Trophoblast cell (in vitro differentiated cells and primary cell): ENCODE measurements around the gene PDE6B.

Source experiments
- DNase-seq, 2 donors: peaks; one replicate each; pipeline ENCODE4 v3.0.0-alpha.2; 2016
- H2AFZ ChIP-seq: 2 replicates; pipeline ENCODE4 v1.6.1; 2013; ENCODE audit warnings: low read length, moderate library complexity, mild to moderate bottlenecking; ENCODE audit not compliant: insufficient read depth, poor library complexity
- H2AK5ac ChIP-seq: 2 replicates; pipeline ENCODE4 v1.6.1; 2013; ENCODE audit warnings: mild to moderate bottlenecking, low read length
- H2BK120ac ChIP-seq: 2 replicates; pipeline ENCODE4 v1.6.1; 2013; ENCODE audit warnings: low read length, mild to moderate bottlenecking, moderate library complexity; ENCODE audit not compliant: insufficient read depth, poor library complexity
- H2BK12ac ChIP-seq: 2 replicates; pipeline ENCODE4 v1.6.1; 2013; ENCODE audit warnings: mild to moderate bottlenecking, low read length, moderate library complexity
- H2BK5ac ChIP-seq: 2 replicates; pipeline ENCODE4 v1.6.1; 2013; ENCODE audit warnings: low read length, low read depth, moderate library complexity, mild to moderate bottlenecking; ENCODE audit not compliant: poor library complexity
- H3K14ac ChIP-seq: 2 replicates; pipeline ENCODE4 v1.6.1; 2013; ENCODE audit warnings: mild to moderate bottlenecking, low read length
- H3K18ac ChIP-seq: 2 replicates; pipeline ENCODE4 v1.6.1; 2013; ENCODE audit warnings: mild to moderate bottlenecking, low read length
- H3K23ac ChIP-seq: 2 replicates; pipeline ENCODE4 v1.6.1; 2013; ENCODE audit warnings: low read length
- H3K27ac ChIP-seq: 2 replicates; pipeline ENCODE4 v1.5.1; 2013; ENCODE audit warnings: low read depth, mild to moderate bottlenecking, inconsistent platforms, low read length, moderate library complexity
- H3K27me3 ChIP-seq: 2 replicates; pipeline ENCODE4 v1.6.1; 2013; ENCODE audit warnings: inconsistent platforms, mild to moderate bottlenecking, low read length, moderate library complexity; ENCODE audit not compliant: insufficient read depth
- H3K36me3 ChIP-seq, 2 experiments: 1 replicate in 1 of 2; 2 replicates in 1 of 2; pipeline ENCODE4 v1.6.1; 2013; ENCODE audit warnings: low read length in 2 of 2, mild to moderate bottlenecking in 2 of 2, moderate library complexity in 1 of 2; ENCODE audit not compliant: insufficient read depth in 2 of 2, control insufficient read depth in 1 of 2
- H3K4ac ChIP-seq: 2 replicates; pipeline ENCODE4 v1.6.1; 2013; ENCODE audit warnings: low read depth, mild to moderate bottlenecking, low read length, moderate library complexity
- H3K4me1 ChIP-seq, 2 experiments: 1 replicate in 1 of 2; 2 replicates in 1 of 2; pipeline ENCODE4 v1.6.1; 2013; ENCODE audit warnings: low read length in 2 of 2, mild to moderate bottlenecking in 2 of 2, moderate library complexity in 1 of 2; ENCODE audit not compliant: insufficient read depth in 2 of 2, control insufficient read depth in 1 of 2
- H3K4me2 ChIP-seq: 2 replicates; pipeline ENCODE4 v1.6.1; 2013; ENCODE audit warnings: inconsistent platforms, mild to moderate bottlenecking, low read length, moderate library complexity
- H3K4me3 ChIP-seq: 2 replicates; pipeline ENCODE4 v1.5.1; 2013; ENCODE audit warnings: mild to moderate bottlenecking, low read depth, low read length, inconsistent platforms
- H3K79me1 ChIP-seq: one replicate; pipeline ENCODE4 v1.6.1; 2013; ENCODE audit warnings: low read length
- H3K79me2 ChIP-seq: 2 replicates; pipeline ENCODE4 v1.6.1; 2013; ENCODE audit warnings: low read length, mild to moderate bottlenecking; ENCODE audit not compliant: control insufficient read depth, insufficient read depth, poor library complexity
- H3K9ac ChIP-seq: 2 replicates; pipeline ENCODE4 v1.6.1; 2013; ENCODE audit warnings: mild to moderate bottlenecking, low read length
- H3K9me3 ChIP-seq: 2 replicates; pipeline ENCODE4 v1.6.1; 2013; ENCODE audit warnings: low read depth, mild to moderate bottlenecking, control low read depth, inconsistent platforms, low read length; ENCODE audit not compliant: insufficient read depth
- H4K12ac ChIP-seq: 2 replicates; pipeline ENCODE4 v1.6.1; 2013; ENCODE audit warnings: low read depth, mild to moderate bottlenecking, low read length, moderate library complexity
- H4K8ac ChIP-seq: 2 replicates; pipeline ENCODE4 v1.6.1; 2013; ENCODE audit warnings: low read depth, mild to moderate bottlenecking, low read length, moderate library complexity
- H4K91ac ChIP-seq: one replicate; pipeline ENCODE4 v1.6.1; 2013; ENCODE audit warnings: low read depth, mild to moderate bottlenecking, low read length, moderate library complexity
- WGBS: extraction: QIAGEN DNeasy Blood & Tissue Kit; methylation state at CpG from one replicate; pipeline ENCODE4 v1.1.7; 2013; ENCODE audit warnings: missing lambda C conversion rate; ENCODE audit not compliant: insufficient read length, insufficient coverage; ENCODE audit errors: extremely low coverage; 5-methylcytosine and 5-hydroxymethylcytosine counted together

PDE6B gene

DNA sequence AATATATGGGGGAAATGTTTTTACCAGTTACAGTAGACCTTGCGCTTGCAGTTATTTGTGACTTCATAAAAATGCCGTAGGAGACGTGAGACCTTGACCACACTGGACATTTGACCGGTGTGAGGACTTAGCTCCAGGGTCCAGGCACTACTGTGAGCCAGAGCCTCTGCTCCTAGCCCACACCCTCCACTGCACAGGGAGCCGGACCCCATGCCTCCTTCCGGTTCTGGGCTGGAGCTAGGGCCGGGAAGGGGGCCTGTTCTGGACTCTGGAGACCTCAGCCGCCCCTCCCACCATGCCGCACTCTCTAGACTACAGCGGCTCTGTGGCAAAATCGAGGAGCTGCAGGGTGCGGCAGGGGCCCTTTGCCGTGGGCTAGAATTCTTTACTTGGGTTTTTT, 85.5 kb downstream of the PDE6B start:
- H3K79me2 ChIP-seq = peaks cover 52% of the 10 kb centered on the region
- no peak overlapping the region for H3K23ac ChIP-seq
- peaks cover 28 to 32% of the 10 kb centered on the region in 2 experiments for H3K36me3 ChIP-seq
- no peak overlapping the region for H4K8ac ChIP-seq
- H3K18ac ChIP-seq = no peak overlapping the region
- WGBS = no CpG with 5 or more reads among the region's 13 CpGs
- DNase-seq = no peak
- H3K4me3 ChIP-seq = no peak overlapping the region
- peak overlapping the region; percentile 71 for H3K4ac ChIP-seq
- H3K4me2 ChIP-seq = no peak overlapping the region
- H4K12ac ChIP-seq = no peak overlapping the region
- H3K79me1 ChIP-seq = peaks cover 7% of the 10 kb centered on the region
- H3K9ac ChIP-seq = no peak overlapping the region
- H4K91ac ChIP-seq = no peak overlapping the region
- no peak overlapping the region for H3K27ac ChIP-seq
- H2AFZ ChIP-seq = no peak overlapping the region
- H2AK5ac ChIP-seq = no peak overlapping the region
- no peaks in the 10 kb centered on the region for H3K27me3 ChIP-seq
- H2BK5ac ChIP-seq = no peak overlapping the region
- no peak overlapping the region for H3K14ac ChIP-seq
- H3K9me3 ChIP-seq = peaks cover 2% of the 10 kb centered on the region
- H3K4me1 ChIP-seq = peaks cover 19 to 21% of the 10 kb centered on the region in 2 experiments
- H2BK12ac ChIP-seq = no peak overlapping the region
- H2BK120ac ChIP-seq = no peak overlapping the region

DNA sequence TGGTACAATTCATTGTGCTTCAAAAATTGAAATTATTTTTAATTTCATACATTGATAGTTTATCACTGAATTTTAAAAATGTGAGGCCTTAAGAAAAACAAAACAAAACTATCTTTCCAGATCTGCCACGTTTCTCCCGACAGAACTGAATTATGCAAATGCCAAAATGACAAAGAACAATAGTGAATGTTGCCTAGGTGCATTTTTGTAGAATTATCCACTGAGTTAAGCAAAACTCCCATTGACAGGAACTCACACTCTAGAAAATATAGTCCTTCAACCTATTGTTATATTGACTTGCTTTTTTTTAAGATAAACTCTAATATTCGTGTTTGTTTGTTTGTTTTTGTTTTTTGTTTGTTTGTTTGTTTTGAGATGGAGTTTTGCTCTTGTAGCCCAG, 86.7 kb downstream of the PDE6B start:
- H3K9ac ChIP-seq = no peak overlapping the region
- H4K8ac ChIP-seq = no peak overlapping the region
- no peak overlapping the region for H3K14ac ChIP-seq
- H3K27ac ChIP-seq = no peak overlapping the region
- H2BK120ac ChIP-seq = no peak overlapping the region
- no peak overlapping the region for H3K4ac ChIP-seq
- H2BK12ac ChIP-seq = no peak overlapping the region
- no peak overlapping the region for H3K4me3 ChIP-seq
- no peak overlapping the region for H2AK5ac ChIP-seq
- H3K27me3 ChIP-seq = no peaks in the 10 kb centered on the region
- H3K36me3 ChIP-seq = peaks cover 28 to 32% of the 10 kb centered on the region in 2 experiments
- no peak overlapping the region for H3K23ac ChIP-seq
- no peak overlapping the region for H3K4me2 ChIP-seq
- no peak overlapping the region for H2AFZ ChIP-seq
- H3K18ac ChIP-seq = no peak overlapping the region
- H3K79me2 ChIP-seq = peaks cover 43% of the 10 kb centered on the region
- DNase-seq = peak in 1 of 2 donors; percentile 58
- peaks cover 2% of the 10 kb centered on the region for H3K9me3 ChIP-seq
- no peak overlapping the region for H4K12ac ChIP-seq
- WGBS = no CpG with 5 or more reads among the region's 3 CpGs
- no peak overlapping the region for H4K91ac ChIP-seq
- H3K4me1 ChIP-seq = peaks cover 14 to 16% of the 10 kb centered on the region in 2 experiments
- no peaks in the 10 kb centered on the region for H3K79me1 ChIP-seq
- H2BK5ac ChIP-seq = no peak overlapping the region

DNA sequence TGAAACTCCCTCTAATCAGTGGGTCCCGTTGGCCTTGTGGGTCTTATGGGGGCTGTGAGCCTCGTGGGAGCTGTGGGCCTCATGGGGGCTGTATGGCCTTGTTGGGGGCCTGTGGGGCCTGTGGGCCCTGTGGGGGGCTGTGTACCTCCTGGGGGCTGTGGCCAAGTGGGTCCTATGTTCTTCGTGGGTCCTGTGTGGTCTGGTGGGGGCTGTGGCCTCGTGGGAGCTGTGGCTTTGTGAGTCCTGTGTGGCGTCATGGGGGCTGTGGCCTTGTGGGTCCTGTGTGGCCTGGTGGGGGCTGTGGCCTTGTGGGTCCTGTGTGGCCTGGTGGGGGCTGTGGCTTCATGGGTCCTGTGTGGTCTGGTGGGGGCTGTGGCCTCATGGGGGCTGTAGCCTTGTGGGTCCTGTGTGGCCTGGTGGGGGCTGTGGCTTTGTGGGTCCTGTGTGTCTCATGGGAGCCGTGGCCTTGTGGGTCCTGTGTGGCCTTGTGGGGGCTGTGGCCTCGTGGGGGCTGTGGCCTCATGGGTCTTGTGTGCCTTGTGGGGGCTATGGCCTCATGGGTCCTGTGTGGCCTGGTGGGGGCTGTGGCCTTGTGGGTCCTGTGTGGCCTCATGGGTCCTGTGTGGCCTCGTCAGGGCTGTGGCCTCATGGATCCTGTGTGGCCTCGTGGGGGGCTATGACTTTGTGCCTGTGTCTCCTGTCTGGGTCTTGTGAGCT, 87.7 kb downstream of the PDE6B start:
- no peaks in the 10 kb centered on the region for H3K27me3 ChIP-seq
- no peak overlapping the region for H4K8ac ChIP-seq
- H3K4ac ChIP-seq = peak overlapping the region; percentile 92
- no CpG with 5 or more reads among the region's 9 CpGs for WGBS
- no peak overlapping the region for H4K12ac ChIP-seq
- peaks cover 9 to 10% of the 10 kb centered on the region in 2 experiments for H3K4me1 ChIP-seq
- no peak overlapping the region for H4K91ac ChIP-seq
- H3K18ac ChIP-seq = no peak overlapping the region
- no peak overlapping the region for H2BK5ac ChIP-seq
- H3K79me1 ChIP-seq = no peaks in the 10 kb centered on the region
- H3K9me3 ChIP-seq = peaks cover 2% of the 10 kb centered on the region
- H2AK5ac ChIP-seq = no peak overlapping the region
- peaks cover 42% of the 10 kb centered on the region for H3K79me2 ChIP-seq
- peaks cover 30 to 33% of the 10 kb centered on the region in 2 experiments for H3K36me3 ChIP-seq
- no peak overlapping the region for H3K4me3 ChIP-seq
- no peak overlapping the region for H2AFZ ChIP-seq
- H3K27ac ChIP-seq = no peak overlapping the region
- H3K9ac ChIP-seq = no peak overlapping the region
- H2BK120ac ChIP-seq = no peak overlapping the region
- no peak for DNase-seq
- H3K23ac ChIP-seq = no peak overlapping the region
- H2BK12ac ChIP-seq = no peak overlapping the region
- H3K14ac ChIP-seq = no peak overlapping the region
- no peak overlapping the region for H3K4me2 ChIP-seq

DNA sequence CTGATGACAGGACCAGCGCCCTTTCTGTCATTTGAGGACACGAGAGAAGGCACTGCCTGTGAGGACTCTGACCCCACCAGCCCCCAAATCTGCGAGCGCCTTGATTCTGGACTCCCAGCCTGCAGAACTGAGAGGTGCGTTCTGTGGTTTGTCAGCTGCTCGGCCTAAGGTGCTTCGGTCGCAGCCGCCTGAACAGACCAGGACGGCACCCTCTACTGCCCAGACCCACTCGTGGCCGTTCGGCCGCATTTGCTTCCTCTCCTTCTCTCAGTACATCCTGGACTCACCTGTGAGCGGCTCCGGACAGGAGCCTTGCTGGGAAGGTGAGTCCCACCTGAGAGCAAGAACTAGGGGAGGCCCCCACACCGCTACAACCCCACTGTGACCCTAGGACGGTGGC, 88.7 kb downstream of the PDE6B start:
- Histone ChIP-seq H3K18ac (no peak overlapping the region), H2BK120ac (no peak overlapping the region), H2BK12ac (no peak overlapping the region), H3K4ac (peak overlapping the region; percentile 98), H3K27me3 (no peaks in the 10 kb centered on the region), H3K14ac (no peak overlapping the region), H2BK5ac (no peak overlapping the region), H3K4me3 (no peak overlapping the region), H3K79me2 (peaks cover 38% of the 10 kb centered on the region), H3K23ac (no peak overlapping the region), H3K27ac (no peak overlapping the region), H4K8ac (no peak overlapping the region), H2AK5ac (no peak overlapping the region), H3K36me3 (peaks cover 22 to 27% of the 10 kb centered on the region in 2 experiments), H3K4me1 (peaks cover 0 to 3% of the 10 kb centered on the region in 2 experiments), H4K12ac (no peak overlapping the region), H2AFZ (no peak overlapping the region), H4K91ac (no peak overlapping the region), H3K4me2 (no peak overlapping the region), H3K9ac (no peak overlapping the region), H3K79me1 (no peaks in the 10 kb centered on the region), H3K9me3 (peaks cover 2% of the 10 kb centered on the region)
- no peak for DNase-seq
- no CpG with 5 or more reads among the region's 18 CpGs for WGBS
